Subcutaneous adipose tissue (tissue), 4 donors: Measurements from ENCODE around the gene TFB1M. TPM values are rescaled to one million over a fixed set of nuclear protein-coding genes. Genes with fewer than 3 reads are reported as not detected.

Experiments
- total RNA-seq, 4 donors: library from RNA; depleted of rRNA; stranded (reverse); fragments of >200 nt; gene quantifications; one replicate each; pipeline ENCODE4 v1.1.0, GENCODE V29; 2016
- TF ChIP-seq, protein P1 (sequence below): fragments of 450-650 bp; IDR thresholded peaks from one replicate; pipeline ENCODE4 v1.5.1; 2016; ENCODE audit warnings: low read depth, mild to moderate bottlenecking, control low read depth, antibody characterized with exemption, moderate library complexity

Gene TFB1M
- total RNA-seq, 4 donors from 2014 or later, result 8.6 to 12.6 (median 10.6) TPM

DNA sequence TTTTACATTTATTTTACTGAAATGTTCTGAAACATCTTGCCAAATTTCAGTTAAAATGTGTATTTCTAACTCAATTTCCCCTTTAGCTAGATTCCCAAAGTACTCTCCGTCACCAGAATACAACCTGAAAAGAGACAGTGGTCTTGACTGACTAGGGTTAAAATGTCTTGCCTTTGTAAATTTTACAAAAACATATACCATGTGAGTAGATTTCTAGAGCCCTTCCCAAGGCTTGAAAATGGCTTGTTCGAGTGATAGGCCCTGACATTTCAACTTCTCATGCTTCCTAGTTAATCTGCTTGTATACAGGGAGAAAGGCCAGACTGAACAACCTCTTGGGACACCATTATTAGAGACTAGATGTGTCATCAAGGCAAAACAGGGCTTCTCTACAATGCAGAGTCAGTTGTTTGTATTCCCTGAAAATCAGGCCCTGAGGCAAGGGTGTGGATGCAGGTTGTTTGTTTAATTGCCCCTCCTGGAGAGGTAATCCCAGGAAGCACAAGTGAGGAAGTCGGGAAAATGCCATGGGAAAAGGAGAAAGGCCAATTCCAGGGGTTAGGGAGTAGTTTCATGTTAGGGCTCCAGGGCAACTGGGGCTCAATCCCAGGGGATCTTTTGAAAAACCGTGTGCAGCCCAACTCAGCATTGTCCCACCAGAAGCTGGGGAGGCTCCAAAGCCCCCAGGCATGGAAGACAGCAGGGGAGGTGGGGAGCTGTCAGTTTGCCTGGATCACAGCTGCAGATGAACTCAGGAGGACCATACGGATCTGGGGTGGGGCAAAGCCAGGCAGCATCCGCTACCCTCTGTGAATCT is 11.6 kb upstream of the TFB1M start:
- TF ChIP-seq, protein P1, sequence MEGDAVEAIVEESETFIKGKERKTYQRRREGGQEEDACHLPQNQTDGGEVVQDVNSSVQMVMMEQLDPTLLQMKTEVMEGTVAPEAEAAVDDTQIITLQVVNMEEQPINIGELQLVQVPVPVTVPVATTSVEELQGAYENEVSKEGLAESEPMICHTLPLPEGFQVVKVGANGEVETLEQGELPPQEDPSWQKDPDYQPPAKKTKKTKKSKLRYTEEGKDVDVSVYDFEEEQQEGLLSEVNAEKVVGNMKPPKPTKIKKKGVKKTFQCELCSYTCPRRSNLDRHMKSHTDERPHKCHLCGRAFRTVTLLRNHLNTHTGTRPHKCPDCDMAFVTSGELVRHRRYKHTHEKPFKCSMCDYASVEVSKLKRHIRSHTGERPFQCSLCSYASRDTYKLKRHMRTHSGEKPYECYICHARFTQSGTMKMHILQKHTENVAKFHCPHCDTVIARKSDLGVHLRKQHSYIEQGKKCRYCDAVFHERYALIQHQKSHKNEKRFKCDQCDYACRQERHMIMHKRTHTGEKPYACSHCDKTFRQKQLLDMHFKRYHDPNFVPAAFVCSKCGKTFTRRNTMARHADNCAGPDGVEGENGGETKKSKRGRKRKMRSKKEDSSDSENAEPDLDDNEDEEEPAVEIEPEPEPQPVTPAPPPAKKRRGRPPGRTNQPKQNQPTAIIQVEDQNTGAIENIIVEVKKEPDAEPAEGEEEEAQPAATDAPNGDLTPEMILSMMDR, result no peak

DNA sequence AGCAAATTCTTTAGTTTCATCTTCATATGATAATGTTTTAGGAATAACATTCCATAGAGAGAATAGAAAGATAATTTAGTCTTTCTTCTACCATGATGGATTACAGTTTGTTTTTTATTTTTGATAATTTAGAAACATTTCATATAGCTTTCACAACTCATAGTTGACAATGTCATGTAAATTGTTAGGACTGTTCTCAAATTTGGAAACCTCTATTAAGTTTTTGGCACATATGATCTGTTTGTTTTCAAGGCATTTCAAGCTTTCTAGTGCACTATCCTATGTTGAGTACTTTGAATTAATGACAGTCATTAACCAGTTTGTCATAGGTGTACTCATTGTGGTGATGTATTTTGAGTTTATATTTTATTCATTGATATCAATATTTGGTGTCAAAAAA is 10.7 kb upstream of the TFB1M start:
- TF ChIP-seq, protein P1, result no peak

- TF ChIP-seq, protein P1, result no peak
Measured at GRCh38 chr6:155324172-155324571, 9.9 kb upstream of the TFB1M start.

DNA sequence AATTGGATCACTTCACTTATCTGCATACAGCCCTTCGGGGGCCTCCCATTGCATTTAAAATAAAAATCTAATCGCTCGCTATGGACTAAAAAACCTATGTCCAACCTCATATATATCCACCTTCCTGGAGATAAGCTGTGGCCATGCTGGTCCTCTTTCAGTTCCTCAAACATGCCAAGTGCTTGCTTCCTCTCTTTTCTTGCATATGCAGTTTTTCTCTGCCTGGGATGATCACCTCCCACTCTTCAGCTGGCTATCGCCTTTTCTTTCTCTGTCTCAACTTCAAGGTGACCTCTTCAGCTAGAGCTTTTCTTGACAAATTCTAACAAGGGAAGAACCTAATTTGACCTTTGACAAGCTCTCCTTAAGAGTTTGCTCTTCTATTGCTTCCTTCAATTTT is 5.6 kb upstream of the TFB1M start:
- TF ChIP-seq, protein P1, result no peak

DNA sequence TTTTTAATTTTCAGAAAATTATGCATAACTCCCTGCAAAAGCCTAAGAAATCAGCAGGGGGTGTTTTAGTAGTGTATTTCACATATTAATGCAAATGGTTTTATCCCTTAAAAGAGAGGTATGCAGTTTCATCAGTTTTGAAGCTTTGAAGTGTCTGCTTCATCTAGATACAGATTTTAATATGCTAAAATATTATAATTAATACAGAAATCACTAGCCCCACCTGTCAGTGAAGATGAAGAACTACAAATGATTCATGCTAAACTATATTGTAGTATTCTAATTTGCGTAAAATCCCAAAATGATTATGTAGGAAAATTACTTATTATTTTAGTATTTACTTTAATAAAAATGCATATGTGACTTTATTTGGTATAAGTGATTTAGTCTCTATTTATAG is 2.9 kb upstream of the TFB1M start:
- TF ChIP-seq, protein P1, result no peak

- TF ChIP-seq, protein P1, result no peak
Measured at GRCh38 chr6:155316419-155316818, 2.1 kb upstream of the TFB1M start.

DNA sequence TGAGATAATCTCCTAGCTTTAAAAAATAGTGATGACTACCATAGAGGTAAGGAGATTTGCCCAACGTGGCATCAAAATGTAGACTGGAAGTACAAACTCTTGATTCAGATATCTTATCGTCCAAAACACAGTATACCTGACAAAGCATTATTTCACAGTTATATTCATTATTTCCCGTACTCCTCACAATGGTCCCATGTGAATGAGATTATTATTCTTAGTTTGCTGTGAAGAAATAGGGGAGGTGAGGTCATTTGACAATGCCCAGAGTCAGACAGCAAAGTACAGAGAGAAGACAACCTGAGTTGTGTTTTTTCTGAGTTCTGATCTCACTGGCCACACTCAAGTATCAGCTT is 1.2 kb upstream of the TFB1M start:
- TF ChIP-seq, protein P1, result no peak
